Left colon (tissue), 2 donors: ENCODE data around the gene GOT1. TPM values are rescaled to one million over a fixed set of nuclear protein-coding genes. Genes with fewer than 3 reads are reported as not detected.

Experiments used
- ATAC-seq: fragments of 200-7000 bp; cut with Tn5 transposase; one replicate; pipeline ENCODE4 v1.9.1; 2020; ENCODE audit warnings: mild to moderate bottlenecking, moderate library complexity
- DNase-seq, 2 donors: peaks; one replicate each; pipeline ENCODE4 v3.0.0-alpha.2; 2020
- intact Hi-C, 2 donors: fragments of 100-400 bp; cut with DNase I in 1 of 2; cut with micrococcal nuclease in 1 of 2; formaldehyde crosslinking; loops; one replicate each; pipeline versions ENCODE4 v1.11.2 to v1.14.0; 2022; cut with DNase I, micrococcal nuclease
- total RNA-seq, 2 donors: library from RNA; stranded (reverse); fragmentation: NEBNext Ultra II Directional; extraction: Animal tissue kit (Norgen Biotek cat#: 25700); gene quantifications; one replicate each; pipeline ENCODE4 v1.2.1, GENCODE V29; 2021
- donor health status: DM: no; HTN: no; CAD: no.
- donor health status: DM: yes; HTN: yes; CAD: no.

GOT1 gene
- total RNA-seq, 2 donors from 2014 or later: 91.5 to 107 TPM

- ATAC-seq (no peak), DNase-seq (no peak)
- intact Hi-C loops: loop anchor here (5.0 to 10.0 kb wide), 3 partner anchors 96 to 176 kb away; partner anchors contain the start of gene NKX2-3 (in 1 of the 2)
These were observed 8.5 kb upstream of the GOT1 start for GRCh38 chr10:99438890-99439289.

- DNase-seq (no peak), ATAC-seq (no peak)
- intact Hi-C loops: loop anchor here (5.0 to 10.0 kb wide), 3 partner anchors 99 to 179 kb away; partner anchors contain the start of gene NKX2-3 (in 1 of the 2)
These were observed 5.7 kb upstream of the GOT1 start for GRCh38 chr10:99435986-99436638.

DNA sequence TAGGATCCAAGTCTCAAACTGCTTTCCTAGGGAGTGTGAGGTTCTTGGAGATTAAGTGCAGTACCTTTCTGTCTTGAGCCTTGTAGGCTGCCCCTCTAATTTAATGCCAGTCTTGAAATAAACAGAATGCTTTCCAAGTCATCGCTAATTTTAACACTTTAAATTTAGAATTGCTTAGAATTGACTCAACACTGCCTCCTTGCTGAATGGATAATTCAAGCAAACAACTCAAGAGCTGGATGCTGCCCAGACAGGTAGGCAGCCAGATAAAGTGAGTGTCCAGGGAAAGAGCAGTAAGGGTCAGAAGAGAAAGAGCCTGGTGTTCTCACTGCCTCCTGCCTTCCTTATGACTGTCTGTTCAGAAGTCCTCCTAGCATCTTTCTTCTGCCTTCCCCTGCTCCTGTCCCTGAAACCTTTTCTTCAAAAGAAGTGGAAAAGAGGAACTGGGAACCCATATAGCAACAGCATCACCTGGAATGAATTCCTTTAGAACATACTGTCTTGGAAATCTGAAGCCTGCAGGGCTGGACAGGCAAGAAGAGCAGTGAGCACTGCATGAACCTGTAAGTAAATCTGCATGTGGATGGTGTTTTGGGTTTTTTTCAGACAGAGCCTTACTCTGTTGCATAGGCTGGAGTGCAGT, 3.1 kb upstream of the GOT1 start:
- DNase-seq: no peak

DNA sequence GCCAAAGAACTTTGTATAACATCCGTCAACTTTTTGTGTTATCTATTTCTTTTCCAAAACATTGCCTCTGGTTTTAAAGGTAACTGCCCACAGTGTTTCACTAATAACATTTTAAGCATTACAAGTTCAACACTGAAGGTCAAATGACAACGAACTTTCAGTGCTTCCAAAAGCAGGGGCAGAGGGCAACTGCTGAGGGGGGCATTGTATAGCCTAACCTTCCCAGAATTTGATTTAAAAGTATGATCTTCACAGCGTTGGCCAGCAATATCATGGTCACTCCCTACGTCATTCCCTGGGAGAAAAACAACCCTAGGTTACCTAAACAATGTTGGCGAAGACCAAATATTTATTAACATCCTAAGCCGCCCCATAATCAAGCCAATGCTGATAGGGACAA, 2.5 kb upstream of the GOT1 start:
- intact Hi-C loops: loop anchor here (5.0 to 10.0 kb wide), 3 partner anchors 102 to 184 kb away; partner anchors contain the start of gene NKX2-3 (in 1 of the 2)
- ATAC-seq (no peak), DNase-seq (no peak)

More for the DNA sequence above, 3.1 kb upstream of the GOT1 start:
- no peak for ATAC-seq
- intact Hi-C loops: loop anchor here (5.0 to 10.0 kb wide), 3 partner anchors 101 to 184 kb away; partner anchors contain the start of gene NKX2-3 (in 1 of the 2)

- DNase-seq (no peak), ATAC-seq (no peak)
- intact Hi-C loops: loop anchor here (5.0 to 10.0 kb wide), 3 partner anchors 103 to 185 kb away; partner anchors contain the start of gene NKX2-3 (in 1 of the 2)
These were observed 1.6 kb upstream of the GOT1 start for GRCh38 chr10:99432047-99432446.

DNA sequence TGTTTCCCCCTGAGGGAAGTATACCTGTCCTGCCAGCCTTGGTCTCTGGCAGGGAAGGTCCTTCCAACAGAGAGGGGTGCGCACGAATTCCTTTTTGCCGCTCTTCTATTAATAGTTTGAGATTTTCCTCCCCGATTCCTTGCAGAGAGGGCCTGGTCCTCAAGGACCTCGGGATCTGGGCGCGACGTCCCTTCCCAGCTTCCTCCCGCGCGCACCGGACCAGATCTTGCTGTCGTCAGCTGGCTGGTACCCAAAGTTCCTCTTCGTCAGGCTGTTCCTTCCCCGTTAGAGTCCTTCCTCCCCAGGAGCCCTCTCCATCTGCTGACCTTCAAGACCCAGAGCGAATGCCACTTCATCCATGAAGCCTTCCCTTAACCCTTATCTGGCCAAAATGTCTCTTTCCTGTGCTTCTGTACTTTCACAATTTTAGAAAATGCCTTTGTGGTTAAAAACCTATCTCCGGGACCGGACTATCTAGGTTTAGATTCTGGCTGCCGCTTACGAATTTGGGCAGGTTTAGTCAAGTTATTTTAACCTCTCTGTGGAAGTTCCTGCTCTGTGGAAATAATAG, 851 bp upstream of the GOT1 start:
- intact Hi-C loops: loop anchor here (5.0 to 10.0 kb wide), 3 partner anchors 104 to 186 kb away; partner anchors contain the start of gene NKX2-3 (in 1 of the 2)
- DNase-seq (peak; percentile 83 to 86), ATAC-seq (peak; percentile 51)

DNA sequence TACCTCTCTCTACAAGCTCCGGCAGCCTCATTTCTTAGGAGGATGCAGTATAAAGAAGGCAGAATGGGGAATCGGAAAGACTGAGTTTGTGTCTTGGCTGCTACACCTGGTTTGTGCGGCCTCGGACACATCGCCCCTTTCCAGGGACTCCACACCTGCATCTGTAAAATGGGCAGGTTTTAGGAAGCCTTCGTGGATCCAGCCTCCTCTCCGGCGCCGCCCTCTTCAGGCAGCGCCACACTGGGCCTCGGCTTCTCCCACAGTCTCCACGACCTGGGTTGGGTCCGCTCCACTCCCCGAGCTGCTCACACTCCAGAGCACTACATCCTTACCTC, 341 bp downstream of the GOT1 start:
- peak; percentile 38 for ATAC-seq
- intact Hi-C loops: loop anchor here (5.0 to 10.0 kb wide), 3 partner anchors 105 to 187 kb away; partner anchors contain the start of gene NKX2-3 (in 1 of the 2)

GRCh38 chr10:99429517-99430095, 818 bp downstream of the GOT1 start:
- no peak for DNase-seq
- no peak for ATAC-seq
- intact Hi-C loops: loop anchor here (5.0 to 10.0 kb wide), 3 partner anchors 105 to 188 kb away; partner anchors contain the start of gene NKX2-3 (in 1 of the 2)

More for the DNA sequence above, 341 bp downstream of the GOT1 start:
- no peak for DNase-seq

DNA sequence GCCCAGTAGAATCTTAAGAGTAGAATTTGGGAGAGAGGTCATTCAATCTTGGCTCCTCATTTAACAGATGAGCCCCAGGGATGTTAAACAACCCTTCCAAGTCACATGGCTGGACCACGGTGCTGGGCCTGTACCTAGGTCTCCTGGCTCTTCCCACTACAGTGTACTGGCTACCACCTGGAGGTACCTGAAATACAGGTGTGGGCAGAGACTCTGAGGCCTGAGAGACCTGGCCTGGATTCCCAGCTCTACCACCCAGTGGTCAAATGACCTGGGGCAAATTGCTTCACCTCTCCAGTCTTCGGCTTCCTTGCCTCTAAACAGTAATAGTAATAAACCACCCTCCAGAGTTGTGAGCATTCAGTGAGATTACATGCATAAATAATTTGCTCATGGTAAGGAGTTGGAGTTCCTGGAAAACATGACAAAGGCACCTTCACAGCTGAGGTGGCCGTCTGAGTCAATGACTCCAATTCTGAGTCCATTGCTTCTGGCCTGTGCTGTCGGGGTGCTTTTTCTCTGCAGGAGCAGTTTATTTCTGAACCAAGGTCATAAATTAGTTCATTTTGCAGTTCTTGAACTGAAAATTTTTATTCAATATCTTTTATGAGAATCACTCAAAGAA, 2.7 kb downstream of the GOT1 start:
- ATAC-seq (no peak), DNase-seq (no peak)
- intact Hi-C loops: no loop called here

DNA sequence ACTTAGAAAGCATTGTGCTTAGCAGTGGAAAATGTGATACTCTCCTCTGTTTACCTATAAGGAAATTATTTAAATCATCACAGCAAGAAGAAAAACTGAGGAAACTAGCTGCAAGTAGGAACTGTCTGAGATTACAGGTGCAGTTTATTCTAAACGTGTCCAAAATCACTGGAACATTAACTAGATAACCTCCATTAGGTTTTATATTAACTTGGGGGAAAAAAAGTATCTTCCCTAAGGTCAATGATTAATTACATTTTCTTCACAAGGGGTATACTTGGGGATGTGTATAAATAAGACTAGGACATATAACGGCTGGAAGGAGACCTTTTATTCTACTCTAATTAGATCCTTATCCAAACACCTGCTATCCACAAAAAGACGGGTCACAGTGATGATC, 3.7 kb downstream of the GOT1 start:
- DNase-seq (no peak), ATAC-seq (no peak)
- intact Hi-C loops: no loop called here

DNA sequence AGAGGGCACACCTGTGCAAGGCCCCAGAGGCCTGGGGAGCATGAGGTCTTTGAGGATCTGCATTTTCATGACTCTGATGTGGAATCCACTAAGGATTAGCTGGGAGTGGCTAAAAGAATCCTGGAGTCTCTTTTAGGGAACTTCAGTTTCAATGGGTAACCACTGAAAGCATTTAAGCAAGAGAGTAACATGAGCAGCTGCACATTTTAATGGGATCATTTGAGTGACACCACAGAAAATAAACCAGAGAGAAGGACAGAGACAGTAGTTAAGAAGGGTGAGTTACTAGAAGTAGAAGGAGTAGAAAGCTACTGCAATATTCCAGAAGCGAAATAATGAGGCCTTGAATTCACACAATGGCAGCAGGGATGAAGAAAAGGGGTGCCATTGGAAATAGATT, 5.2 kb downstream of the GOT1 start:
- ATAC-seq: no peak
- DNase-seq: no peak
- intact Hi-C loops: no loop called here

GRCh38 chr10:99424656-99425055, 5.8 kb downstream of the GOT1 start:
- DNase-seq: no peak
- intact Hi-C loops: no loop called here
- no peak for ATAC-seq

GRCh38 chr10:99422529-99423096, 7.8 kb downstream of the GOT1 start:
- ATAC-seq (no peak), DNase-seq (no peak)
- intact Hi-C loops: no loop called here

GRCh38 chr10:99421233-99421739, 9.1 kb downstream of the GOT1 start:
- DNase-seq (no peak), ATAC-seq (no peak)
- intact Hi-C loops: no loop called here

DNA sequence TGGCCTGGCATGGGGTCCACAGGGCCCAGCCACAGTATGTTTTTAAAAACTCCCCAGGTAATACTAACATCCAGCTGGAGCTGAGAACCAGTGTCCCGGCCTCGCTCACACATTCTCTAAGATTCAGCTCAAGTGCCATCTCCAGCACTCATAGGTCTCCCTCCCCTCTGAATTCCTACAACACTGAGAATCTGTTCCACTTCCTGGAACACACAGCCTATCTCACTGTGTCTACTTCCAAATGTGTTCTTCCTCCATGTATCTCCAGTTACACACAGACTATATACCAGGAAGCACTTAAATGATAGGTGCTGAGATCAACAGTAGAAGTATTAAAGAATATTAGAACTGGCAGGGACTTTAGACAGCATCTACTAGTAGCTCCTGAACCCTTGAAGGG, 10.7 kb downstream of the GOT1 start:
- intact Hi-C loops: no loop called here
- ATAC-seq: peak; percentile 55
- no peak for DNase-seq

DNA sequence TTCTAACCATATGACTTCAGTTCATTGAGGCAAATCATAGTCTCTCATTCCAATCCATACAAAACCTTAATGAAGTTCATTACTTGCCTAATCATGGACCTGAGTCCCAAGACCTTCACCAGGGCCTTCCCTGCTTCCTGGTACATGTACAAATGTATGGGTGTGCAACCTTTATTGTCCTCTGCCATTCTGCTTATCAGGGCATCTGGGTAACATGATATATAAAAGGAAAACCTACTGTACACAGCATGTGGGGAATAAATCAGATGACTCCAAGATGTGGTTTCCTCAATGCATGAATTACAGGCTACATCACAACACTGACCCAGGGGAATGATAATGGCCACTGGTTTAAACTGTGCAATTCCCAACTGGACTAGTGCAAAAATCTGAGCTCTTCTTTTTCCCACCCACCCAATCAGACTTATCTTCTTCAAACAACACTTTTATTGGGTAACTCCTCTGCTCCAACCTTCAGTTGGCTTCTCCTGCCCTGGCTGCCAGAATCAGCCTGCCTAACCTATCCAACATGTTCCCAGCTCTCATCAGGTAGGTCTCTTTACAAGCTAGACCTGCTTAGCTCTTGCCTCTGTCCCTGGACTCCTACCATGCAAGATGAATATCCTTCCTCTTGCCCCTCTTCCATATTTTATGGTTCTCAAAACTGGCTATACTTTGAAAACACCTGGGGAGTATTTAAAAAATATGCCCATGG, 11.4 kb downstream of the GOT1 start:
- ATAC-seq (peak; percentile 85), DNase-seq (no peak)
- intact Hi-C loops: no loop called here

GRCh38 chr10:99412099-99412498, 18.3 kb downstream of the GOT1 start:
- intact Hi-C loops: no loop called here
- ATAC-seq (peak; percentile 96), DNase-seq (peak in 1 of 2 donors; percentile 26)

GRCh38 chr10:99411546-99411945, 18.9 kb downstream of the GOT1 start:
- ATAC-seq (no peak), DNase-seq (no peak)
- intact Hi-C loops: no loop called here
